Activated T-cell treated with anti-CD3 and anti-CD28 coated beads for 48 hours (primary cell): ENCODE measurements around the gene MEF2B.
"Not testable (repeated sequence)": the region's sequence is repeated elsewhere in the genome, so short reads cannot be mapped to it uniquely, and the experiment has no call there.

Source experiments
- DNase-seq: peaks from one replicate; pipeline ENCODE4 v3.0.0-alpha.2; 2020; ENCODE audit warnings: low read depth

Gene MEF2B

GRCh38 chr19:19123386-19123785 is 46.7 kb downstream of the MEF2B start:
- no peak for DNase-seq

GRCh38 chr19:19122902-19123301 is 47.2 kb downstream of the MEF2B start:
- no peak for DNase-seq

- DNase-seq = no peak
Measured at GRCh38 chr19:19121371-19121770, 48.7 kb downstream of the MEF2B start.

GRCh38 chr19:19120308-19121231 is 49.5 kb downstream of the MEF2B start:
- DNase-seq = peak; percentile 26

GRCh38 chr19:19119325-19120237 is 50.5 kb downstream of the MEF2B start:
- DNase-seq = no peak

GRCh38 chr19:19115954-19116353 is 54.1 kb downstream of the MEF2B start:
- peak; percentile 41 for DNase-seq

- no peak for DNase-seq
Measured at GRCh38 chr19:19113040-19113626, 56.9 kb downstream of the MEF2B start.

- DNase-seq = no peak
Measured at GRCh38 chr19:19111967-19112580, 58.0 kb downstream of the MEF2B start.

- DNase-seq = no peak
Measured at GRCh38 chr19:19111136-19111835, 58.8 kb downstream of the MEF2B start.

GRCh38 chr19:19110410-19111135 is 59.5 kb downstream of the MEF2B start:
- DNase-seq = peak; percentile 21

- DNase-seq = no peak
Measured at GRCh38 chr19:19109601-19110000, 60.5 kb downstream of the MEF2B start.

GRCh38 chr19:19107654-19108053 is 62.4 kb downstream of the MEF2B start:
- no peak for DNase-seq

GRCh38 chr19:19106938-19107337 is 63.1 kb downstream of the MEF2B start:
- not testable (repeated sequence) for DNase-seq

- no peak for DNase-seq
Measured at GRCh38 chr19:19106056-19106551, 64.0 kb downstream of the MEF2B start.

- no peak for DNase-seq
Measured at GRCh38 chr19:19105365-19106055, 64.6 kb downstream of the MEF2B start.

- DNase-seq = no peak
Measured at GRCh38 chr19:19103167-19103566, 66.9 kb downstream of the MEF2B start.

GRCh38 chr19:19102566-19102965 is 67.5 kb downstream of the MEF2B start:
- not testable (repeated sequence) for DNase-seq

GRCh38 chr19:19101540-19101939 is 68.5 kb downstream of the MEF2B start:
- DNase-seq = no peak

- DNase-seq = no peak
Measured at GRCh38 chr19:19098703-19099632, 71.1 kb downstream of the MEF2B start.
